Mucosa of descending colon (tissue), 3 donors: ENCODE results near the gene SNX5. TPM values are rescaled to one million over a fixed set of nuclear protein-coding genes. Genes with fewer than 3 reads are reported as not detected.
A peak's percentile ranks its signal among the peaks of the same experiment; 100 is the strongest.

Source experiments
- ATAC-seq: fragments of 200-7000 bp; cut with Tn5 transposase; one replicate; pipeline ENCODE4 v1.9.1; 2020; ENCODE audit warnings: mild to moderate bottlenecking, moderate library complexity
- DNase-seq, 3 donors: peaks; one replicate each; pipeline ENCODE4 v3.0.0-alpha.2; 2020
- H3K36me3 ChIP-seq: fragments of 200-600 bp; one replicate; pipeline ENCODE4 v1.8.0; 2021; ENCODE audit warnings: low read depth, mild to moderate bottlenecking
- H3K4me1 ChIP-seq: fragments of 200-600 bp; one replicate; pipeline ENCODE4 v1.8.0; 2021; ENCODE audit warnings: low read depth, mild to moderate bottlenecking
- H3K4me3 ChIP-seq: fragments of 200-600 bp; one replicate; pipeline ENCODE4 v1.8.0; 2021; ENCODE audit warnings: mild to moderate bottlenecking
- H3K9me3 ChIP-seq: fragments of 200-600 bp; one replicate; pipeline ENCODE4 v1.8.0; 2021; ENCODE audit warnings: mild to moderate bottlenecking
- CTCF ChIP-seq: fragments of 200-600 bp; IDR thresholded peaks from one replicate; pipeline ENCODE4 v1.8.0; 2022; ENCODE audit warnings: antibody characterized with exemption, mild to moderate bottlenecking
- intact Hi-C, 2 donors: fragments of 100-400 bp; cut with DNase I in 1 of 2; cut with micrococcal nuclease in 1 of 2; formaldehyde crosslinking; loops; one replicate each; pipeline versions ENCODE4 v1.11.0 to v1.11.1; 2022; cut with DNase I, micrococcal nuclease
- total RNA-seq, 3 donors: library from RNA; stranded (reverse); fragmentation: NEBNext Ultra II Directional in 2 of 3; extraction: Animal tissue kit (Norgen Biotek cat#: 25700) in 2 of 3; gene quantifications; one replicate each; pipeline versions ENCODE4 v1.2.1 to v1.2.4, GENCODE V29; 2021 to 2023
- donor health status: DM: no; HTN: no; CAD: no; lungs with moderate emphysema.
- donor health status: DM: no; HTN: no; CAD: no.
- donor health status: DM: no; HTN: yes; CAD: no.

SNX5 gene
- total RNA-seq, 3 donors from 2014 or later = 70.3 to 117 (median 105) TPM

GRCh38 chr20:17916433-17916891 is 52.1 kb downstream of the SNX5 start:
- Histone ChIP-seq H3K36me3 (no peaks in the 10 kb centered on the region), H3K4me3 (no peak overlapping the region), H3K4me1 (no peaks in the 10 kb centered on the region), H3K9me3 (no peaks in the 10 kb centered on the region)
- intact Hi-C loops = no loop called here
- no peak for TF ChIP-seq CTCF
- ATAC-seq (no peak), DNase-seq (peak in 1 of 3 donors; percentile 15)

- Histone ChIP-seq H3K4me3 (no peak overlapping the region), H3K36me3 (no peaks in the 10 kb centered on the region)
Observed at GRCh38 chr20:17914957-17915356, 53.6 kb downstream of the SNX5 start.

GRCh38 chr20:17912916-17913315 is 55.7 kb downstream of the SNX5 start:
- ATAC-seq (no peak), DNase-seq (no peak)
- Histone ChIP-seq H3K36me3 (no peaks in the 10 kb centered on the region), H3K9me3 (no peaks in the 10 kb centered on the region), H3K4me3 (no peak overlapping the region), H3K4me1 (no peaks in the 10 kb centered on the region)
- no peak for TF ChIP-seq CTCF
- intact Hi-C loops = no loop called here

More at GRCh38 chr20:17914957-17915356, 53.6 kb downstream of the SNX5 start:
- no peak for DNase-seq
- Histone ChIP-seq H3K4me1 (no peaks in the 10 kb centered on the region), H3K9me3 (no peaks in the 10 kb centered on the region)
- no peak for TF ChIP-seq CTCF
- ATAC-seq = no peak
- intact Hi-C loops = no loop called here

GRCh38 chr20:17911927-17912326 is 56.7 kb downstream of the SNX5 start:
- H3K4me1 ChIP-seq = no peaks in the 10 kb centered on the region
- ATAC-seq (no peak), DNase-seq (no peak)
- no peaks in the 10 kb centered on the region for H3K9me3 ChIP-seq
- TF ChIP-seq CTCF = no peak
- no peak overlapping the region for H3K4me3 ChIP-seq
- intact Hi-C loops = no loop called here
- H3K36me3 ChIP-seq = no peaks in the 10 kb centered on the region

- no peaks in the 10 kb centered on the region for H3K36me3 ChIP-seq
- H3K4me1 ChIP-seq = no peaks in the 10 kb centered on the region
- DNase-seq (peak in 1 of 3 donors; percentile 34), ATAC-seq (peak; percentile 86)
- H3K9me3 ChIP-seq = no peaks in the 10 kb centered on the region
- intact Hi-C loops = no loop called here
- no peak overlapping the region for H3K4me3 ChIP-seq
- no peak for TF ChIP-seq CTCF
Observed at GRCh38 chr20:17910828-17911294, 57.7 kb downstream of the SNX5 start.

- H3K9me3 ChIP-seq = no peaks in the 10 kb centered on the region
- intact Hi-C loops = no loop called here
- H3K4me1 ChIP-seq = no peaks in the 10 kb centered on the region
- no peak for ATAC-seq
- DNase-seq = no peak
- no peak overlapping the region for H3K4me3 ChIP-seq
- no peak for TF ChIP-seq CTCF
- H3K36me3 ChIP-seq = no peaks in the 10 kb centered on the region
Observed at GRCh38 chr20:17909869-17910321, 58.7 kb downstream of the SNX5 start.
